HG02588 (cell line): ENCODE data around the gene CAMKV.
"Not testable (repeated sequence)": the region's sequence is repeated elsewhere in the genome, so short reads cannot be mapped to it uniquely, and the experiment has no call there.

ENCODE experiments used
- ATAC-seq: cut with Tn5 transposase; IDR thresholded peaks from one replicate; pipeline ENCODE4 v1.9.1; 2021; ENCODE audit warnings: mild to moderate bottlenecking, moderate library complexity; ENCODE audit not compliant: unreplicated experiment

CAMKV gene, protein sequence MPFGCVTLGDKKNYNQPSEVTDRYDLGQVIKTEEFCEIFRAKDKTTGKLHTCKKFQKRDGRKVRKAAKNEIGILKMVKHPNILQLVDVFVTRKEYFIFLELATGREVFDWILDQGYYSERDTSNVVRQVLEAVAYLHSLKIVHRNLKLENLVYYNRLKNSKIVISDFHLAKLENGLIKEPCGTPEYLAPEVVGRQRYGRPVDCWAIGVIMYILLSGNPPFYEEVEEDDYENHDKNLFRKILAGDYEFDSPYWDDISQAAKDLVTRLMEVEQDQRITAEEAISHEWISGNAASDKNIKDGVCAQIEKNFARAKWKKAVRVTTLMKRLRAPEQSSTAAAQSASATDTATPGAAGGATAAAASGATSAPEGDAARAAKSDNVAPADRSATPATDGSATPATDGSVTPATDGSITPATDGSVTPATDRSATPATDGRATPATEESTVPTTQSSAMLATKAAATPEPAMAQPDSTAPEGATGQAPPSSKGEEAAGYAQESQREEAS

DNA sequence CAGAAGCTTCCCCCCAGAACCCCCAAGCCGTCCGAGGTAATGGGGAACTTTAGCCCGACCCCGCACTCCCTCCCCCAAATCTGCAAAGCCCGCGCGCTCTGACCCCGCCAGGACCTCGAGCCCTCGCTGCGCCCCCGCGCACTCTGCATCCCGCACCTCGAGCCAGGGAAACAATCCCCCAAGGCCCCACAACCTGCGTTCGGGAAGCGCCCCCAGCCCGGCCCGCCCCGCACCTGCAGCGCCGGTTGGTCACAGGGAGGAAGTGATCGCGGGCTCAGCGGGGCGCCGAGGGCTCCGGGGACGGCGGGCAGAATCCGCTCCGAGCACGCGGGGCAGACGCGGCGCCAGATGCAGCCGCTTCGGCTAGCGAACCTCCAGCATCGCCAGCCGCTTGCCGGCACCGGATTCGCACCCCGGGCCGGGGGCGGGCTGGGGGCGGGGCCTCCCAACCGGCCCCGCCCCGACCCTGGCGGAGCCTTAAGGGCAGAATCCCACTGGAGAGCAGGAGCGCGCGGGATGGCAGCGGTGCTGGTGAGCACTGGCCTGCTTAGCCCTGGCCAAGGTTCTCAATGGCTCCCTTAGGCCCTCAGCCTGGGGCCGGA is at the start of gene CAMKV:
CAMKV (minus strand) TSS at position 382 of the 602 bp plus-strand sequence. CDS start 7,518 bp downstream, outside the sequence.
- no peak for ATAC-seq

DNA sequence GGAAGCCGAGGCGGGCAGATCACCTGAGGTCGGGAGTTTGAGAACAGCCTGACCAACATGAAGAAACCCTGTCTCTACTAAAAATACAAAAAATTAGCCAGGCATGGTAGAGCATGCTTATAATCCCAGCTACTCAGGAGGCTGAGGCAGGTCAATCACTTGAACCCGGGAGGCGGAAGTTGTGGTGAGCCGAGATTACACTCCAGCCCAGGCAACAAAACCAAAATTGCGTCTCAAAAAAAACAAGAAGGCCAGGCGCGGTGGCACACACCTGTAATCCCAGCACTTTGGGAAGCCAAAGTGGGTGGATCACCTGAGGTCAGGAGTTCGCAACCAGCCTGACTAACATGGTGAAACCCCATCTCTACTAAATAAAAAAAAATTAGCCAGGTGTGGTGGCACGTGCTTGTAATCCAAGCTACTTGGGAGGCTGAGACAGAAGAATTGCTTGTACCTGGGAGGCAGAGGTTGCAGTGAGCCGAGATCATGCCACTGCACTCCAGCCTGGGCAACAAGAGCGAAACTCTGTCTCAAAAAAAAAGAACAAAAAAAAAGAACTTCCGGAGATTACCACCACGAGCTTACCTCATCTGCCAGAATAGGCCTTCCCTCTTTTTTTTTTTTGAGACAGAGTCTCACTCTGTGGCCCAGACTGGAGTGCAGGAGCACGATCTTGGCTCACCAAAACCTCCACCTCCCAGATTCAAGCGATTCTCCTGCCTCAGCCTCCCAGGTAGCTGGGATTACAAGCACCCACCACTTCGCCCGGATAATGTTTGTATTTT is 48.3 kb upstream of the CAMKV start:
- not testable (repeated sequence) for ATAC-seq

DNA sequence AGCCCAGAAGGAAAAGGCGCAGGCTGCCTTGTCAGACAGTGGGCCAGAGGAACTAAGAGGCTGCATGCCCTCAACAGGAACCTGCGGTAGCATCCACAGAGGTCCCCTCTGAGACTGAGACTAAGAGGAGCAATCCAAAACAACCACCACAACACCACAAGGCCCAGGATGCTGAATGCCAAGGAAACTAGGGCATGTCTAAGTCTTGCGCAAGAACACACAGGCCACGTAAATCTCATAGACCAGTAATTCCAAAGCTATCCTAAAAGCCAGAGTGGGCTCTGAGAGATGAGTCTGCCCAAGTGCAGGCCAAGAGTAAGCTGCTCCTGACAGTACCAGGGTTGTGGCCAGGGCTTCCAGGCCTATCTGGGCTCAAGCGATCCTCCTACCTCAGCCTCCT is 47.0 kb upstream of the CAMKV start:
- no peak for ATAC-seq

DNA sequence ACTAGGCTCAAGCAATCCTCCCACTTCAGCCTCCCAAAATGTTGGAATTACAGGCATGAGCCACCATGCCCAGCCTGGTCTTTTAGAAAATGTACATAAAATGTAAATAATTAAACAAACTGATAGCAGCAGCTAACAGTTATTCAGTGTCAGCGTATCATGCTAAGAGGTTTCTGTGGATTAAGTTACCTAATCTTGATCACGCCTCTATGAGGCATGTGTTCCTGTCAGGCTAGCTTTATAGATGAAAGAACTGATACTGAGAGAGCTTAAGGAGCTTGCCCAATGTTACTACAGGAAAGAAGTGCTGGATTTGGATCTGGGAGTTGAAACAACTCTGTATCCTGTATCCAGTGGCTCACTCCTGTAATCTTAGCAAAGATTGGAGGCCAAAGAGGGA is 45.2 kb upstream of the CAMKV start:
- ATAC-seq, result no peak

DNA sequence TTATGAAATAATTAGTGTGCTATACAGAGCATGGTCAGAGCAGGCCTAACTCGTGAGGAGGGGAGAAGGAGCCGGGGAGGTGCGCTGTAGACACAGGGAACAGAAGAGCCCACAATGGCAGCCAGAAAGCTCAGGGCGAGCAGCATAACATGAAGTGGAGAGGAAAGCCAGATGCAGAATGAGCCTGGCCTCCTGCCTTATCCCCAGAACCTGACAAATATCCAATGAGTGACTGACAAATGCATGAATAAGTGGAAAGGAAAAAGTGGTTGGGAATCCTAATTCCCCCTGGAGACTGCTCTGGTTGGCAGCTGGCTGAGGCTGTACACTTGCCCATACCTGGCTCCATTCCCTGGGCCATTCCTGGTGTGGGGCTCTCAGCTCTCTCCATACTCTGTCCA is 43.2 kb upstream of the CAMKV start:
- no peak for ATAC-seq

DNA sequence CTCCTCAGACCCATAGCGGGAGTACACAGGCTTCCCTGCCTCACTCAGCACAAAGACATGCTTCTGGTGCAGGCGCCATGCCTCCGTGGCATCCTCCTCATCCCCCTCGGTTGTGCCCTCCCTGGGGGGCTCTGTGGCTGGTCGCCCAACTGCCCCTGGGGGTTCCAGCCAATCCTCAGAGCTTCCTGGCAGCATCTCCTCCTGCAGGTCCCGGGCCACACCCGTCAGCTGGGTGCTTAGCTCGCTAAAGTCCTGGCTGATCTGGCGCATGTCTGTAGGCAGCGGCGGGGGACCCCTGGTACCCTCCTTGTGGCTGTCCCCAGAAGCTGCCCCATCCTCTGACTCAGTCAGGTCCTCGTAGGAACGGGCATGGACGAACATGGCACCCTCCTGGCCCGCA is 41.9 kb upstream of the CAMKV start:
- ATAC-seq, result no peak

DNA sequence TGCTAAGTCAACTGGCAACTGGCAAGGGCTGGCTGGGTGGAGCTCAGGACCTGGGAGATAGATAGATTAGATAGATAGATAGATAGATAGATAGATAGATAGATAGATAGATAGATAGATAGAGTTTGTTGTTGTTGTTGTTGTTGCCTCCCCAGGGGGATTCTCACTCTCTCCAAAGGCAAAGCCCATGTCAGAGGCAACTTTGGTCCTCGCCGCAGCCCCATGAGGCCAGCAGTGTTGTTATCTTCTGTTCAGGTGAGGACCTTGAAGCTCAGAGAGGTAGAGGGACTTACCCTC is 41.4 kb upstream of the CAMKV start:
- ATAC-seq, result no peak

DNA sequence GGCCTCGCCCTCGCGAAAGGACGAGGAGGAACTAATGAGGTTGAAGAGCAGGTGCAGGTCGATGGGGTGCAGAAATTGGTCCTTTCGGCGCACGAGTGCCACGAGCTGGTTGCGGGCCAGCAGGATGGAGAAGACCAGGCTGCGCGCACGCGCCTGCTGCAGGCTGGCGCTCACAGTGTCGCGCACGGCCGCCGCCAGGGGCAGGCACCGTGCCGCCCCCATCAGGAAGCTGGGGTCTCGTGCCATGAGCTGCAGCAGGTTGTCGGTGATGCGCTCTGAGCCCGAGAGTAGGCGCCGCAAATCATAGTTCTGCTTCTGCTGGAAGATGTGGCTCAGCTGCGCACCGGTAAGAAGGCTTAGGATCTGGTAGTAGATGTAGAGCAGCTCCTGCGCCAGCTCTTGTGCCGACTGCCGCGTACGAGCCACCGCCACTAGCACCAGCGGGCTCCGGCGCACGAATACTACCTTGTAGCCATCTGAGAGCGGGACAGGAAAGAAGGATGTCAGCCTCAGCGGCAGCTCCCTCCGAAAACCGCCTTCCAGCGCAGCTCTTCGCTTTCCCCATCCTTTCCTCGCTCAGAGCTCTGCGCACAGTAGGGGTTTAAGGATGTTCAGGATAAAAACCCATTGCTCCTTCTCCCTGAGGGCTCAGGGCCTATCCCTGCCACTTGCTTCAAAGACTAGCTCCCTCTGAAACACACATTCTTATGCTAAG is 40.9 kb upstream of the CAMKV start:
- no peak for ATAC-seq

DNA sequence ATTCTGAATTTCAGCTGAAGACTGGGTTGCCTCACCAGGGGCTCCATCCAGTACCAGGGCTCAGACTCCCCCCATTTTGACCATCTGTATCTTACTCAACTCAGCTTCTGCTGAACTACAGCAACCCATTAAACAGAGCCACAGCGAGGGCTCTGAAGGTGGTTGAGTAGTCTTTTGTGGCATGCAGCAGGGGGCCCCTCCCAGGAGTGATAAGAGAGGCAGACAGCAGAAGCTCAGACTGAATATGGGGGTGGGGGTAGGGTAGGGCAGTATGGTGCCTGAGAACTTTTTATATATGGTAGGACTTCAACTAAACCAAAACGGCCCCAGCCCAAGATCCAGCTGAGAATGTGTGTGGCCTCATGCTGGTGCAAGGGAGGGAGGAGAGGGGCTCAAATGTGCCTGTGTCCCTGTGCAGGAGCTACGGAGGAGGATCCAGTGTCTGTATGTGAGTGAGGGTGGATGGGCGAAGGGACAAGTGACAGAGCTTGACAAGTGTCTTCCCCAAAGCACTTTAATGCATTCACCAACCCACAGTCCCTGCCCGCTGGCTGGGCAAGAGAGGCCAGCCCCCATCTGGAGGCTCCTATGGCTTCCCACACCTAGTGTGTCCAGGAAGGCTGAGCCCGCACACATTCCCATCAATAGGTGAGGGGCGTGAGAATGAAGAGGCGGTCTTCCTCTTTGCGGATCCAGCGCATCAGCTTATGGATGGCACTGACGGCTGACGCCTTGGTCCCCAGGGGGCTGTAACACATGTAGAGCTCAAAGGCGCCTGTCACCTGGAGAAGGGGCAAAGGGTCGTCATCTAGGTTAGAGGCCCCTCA is 38.9 kb upstream of the CAMKV start:
- no peak for ATAC-seq

DNA sequence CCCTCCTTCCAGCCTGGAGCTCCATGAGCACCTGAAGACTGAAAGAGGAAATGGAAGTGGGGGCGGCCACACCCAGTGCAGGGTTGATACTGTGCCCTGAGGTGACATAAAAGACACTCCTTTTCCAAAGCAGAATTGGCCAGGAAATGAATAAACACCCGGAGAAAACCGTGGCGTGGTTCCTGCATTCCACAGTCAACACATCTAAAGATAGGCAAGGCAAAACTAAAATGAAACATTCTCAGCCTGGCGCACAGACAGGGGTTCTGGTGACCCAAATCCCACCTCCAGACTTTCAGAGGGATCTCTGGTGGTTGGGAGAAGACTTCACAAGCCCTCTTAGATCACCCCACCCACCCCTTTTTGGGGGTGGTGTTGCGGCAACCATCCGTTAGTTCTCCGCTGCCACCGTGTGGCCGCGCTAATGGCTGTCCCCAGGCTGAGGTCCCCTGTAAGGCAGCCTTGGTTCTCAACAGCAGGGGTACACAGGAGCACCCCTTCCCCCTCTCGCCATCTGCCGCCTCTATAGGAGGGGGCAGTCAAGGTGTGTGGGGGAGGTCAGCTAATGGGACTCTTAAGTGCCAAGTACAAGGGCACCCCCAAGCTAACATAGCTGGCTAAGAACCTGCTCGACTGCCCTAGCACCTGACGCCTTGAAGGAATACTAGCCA is 36.5 kb upstream of the CAMKV start:
- no peak for ATAC-seq

DNA sequence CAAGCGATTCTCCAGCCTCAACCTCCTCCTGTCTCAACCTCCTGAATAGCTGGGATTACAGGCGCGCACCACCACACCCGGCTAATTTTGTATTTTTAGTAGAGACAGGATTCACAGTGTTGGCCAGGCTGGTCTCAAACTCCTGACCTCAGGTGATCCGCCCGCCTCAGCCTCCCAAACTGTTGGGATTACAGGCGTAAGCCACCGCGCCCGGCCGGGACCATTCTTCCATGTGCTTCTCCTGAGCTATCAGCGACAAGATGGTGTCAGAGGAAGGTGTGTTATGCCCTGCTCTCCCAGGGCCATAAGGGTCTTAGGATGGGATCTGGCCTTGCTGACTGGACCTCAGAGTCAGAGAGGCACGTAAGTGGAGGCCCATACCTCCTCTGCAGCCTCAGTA is 34.7 kb upstream of the CAMKV start:
- ATAC-seq, result not testable (repeated sequence)

DNA sequence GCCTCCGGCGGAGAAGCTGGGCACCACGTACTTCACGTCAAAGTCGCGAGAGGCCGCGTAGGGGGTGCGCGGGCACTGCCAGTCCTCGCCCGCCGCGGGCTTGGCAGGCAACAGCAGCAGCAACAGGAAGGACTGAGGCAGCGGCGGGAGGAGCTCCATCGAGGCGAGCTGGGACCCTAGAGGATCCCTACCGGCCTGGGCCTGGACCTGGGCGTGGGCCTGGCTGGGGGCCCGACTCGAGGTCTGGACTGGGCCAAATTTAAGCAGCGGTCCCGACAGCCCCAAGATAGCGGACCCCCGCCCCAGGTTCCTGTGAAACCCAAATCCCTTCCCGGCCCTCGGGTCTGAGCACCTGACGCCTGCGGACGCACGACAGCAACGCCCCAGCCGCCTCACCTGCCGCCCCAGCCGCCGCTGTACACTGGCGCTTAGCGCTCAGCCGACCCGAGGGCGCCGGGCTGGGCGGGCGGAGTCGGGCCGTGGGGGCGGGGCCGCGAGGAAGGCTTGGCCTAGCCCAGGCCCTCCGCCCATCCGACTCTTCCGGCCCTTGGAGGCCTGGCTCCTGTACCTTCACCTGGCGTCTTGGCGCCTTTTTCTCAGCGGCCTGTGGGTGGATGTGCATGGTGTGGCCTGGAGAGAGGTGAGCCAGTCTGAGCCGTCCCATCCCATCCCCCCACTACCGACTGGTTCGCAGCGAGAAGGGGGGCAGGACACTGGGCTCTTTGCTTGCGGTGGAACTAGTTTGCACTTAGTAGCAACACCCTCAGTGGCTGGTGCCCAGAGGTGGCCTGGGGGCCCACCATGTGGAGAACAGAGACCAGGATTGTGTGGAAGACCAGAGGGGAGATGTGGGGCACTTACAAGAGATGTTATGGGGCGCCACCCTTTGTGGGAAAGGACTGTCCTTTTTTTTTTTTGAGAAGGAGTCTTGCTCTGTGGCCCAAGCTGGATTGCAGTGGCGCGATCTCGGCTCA is 34.0 kb upstream of the CAMKV start, which contains the start of gene MST1R:
MST1R (minus strand) TSS at position 423 of the 974 bp plus-strand sequence; CDS start at position 159, 264 bp downstream.
- ATAC-seq, result no peak

DNA sequence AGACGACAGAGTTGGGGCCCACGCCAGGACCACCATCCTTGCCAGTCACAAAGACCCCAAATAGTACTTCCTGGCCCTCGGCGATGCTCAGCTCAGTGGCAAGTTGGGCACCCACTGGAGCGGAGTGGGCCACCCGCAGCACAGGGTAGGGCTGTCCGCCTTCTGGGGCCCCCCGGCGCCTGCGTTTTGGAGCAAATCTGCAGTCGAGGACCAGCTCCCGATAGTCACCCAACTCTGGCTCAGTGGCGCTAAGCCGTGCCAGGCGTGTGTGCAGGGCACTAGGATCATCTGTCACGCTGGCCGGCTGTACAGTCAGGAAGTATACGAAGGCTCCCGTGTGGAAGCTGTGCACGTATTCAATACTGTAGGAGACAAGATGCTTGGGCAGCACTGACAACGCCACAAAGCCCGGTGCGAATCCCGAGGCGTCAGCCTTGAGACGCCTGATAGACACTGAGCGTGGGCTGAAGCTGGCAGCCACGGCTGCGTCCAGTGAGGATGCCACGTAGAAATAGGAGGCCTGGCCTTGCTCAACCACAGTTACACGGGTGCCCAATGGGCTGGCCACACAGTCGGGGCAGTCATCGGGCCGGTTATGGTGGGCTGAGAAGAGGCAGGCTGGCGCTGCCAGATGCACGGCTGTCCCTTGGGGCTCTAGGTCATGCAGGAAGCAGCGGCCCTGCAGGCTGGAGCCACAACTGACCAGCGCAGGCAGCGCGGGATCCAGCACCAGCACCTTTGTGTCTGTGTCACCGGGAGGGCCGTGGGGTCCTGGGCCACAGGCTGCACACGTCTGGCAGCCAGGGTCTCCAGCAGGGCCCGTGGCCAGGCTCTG is 33.0 kb upstream of the CAMKV start:
- no peak for ATAC-seq

DNA sequence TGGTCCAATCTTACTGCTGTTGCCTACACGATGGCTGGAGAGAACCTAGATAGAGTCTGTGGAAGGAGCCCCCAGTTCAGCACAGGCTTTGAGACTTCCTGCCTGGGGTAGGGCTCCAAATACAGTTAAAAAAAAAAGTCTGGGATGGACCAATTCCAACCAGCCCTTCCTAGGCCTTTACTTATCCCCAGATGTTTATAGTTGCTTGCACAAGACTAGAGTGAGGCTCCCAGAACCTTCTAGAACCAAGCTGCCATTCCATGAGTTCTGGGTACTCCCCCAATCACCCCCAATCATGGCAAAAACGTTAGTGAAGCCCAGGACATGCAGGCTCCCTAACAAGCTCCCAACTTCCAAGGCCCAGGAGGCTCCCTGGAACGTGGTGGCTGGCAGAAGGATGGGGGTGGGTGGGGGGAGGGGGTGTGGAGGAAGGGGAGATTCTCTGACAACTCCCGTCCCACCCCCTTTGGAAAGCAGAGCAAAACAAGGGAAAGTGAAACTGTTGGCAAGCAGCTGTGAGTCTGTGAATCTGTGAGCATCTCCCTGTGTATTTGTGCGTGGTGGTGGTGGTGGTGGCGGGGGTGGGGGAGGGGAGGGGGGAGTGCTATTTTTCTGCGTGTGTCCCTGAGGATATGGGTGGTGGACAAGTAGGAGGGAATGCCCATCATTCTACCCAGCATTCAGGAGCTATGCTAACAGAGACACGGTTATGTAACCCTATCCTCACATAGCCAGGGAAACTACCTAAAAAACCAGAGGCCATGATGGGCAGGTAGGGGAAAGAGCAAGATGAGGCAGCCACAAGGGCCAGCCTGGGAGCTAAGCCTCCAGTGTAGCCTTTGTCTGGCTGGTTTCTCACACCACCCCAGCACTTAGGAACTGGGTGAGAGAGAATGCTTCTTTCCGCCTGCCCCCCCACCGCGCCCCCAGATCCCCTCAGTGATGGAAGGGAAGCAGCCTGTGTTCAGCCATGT is 31.9 kb upstream of the CAMKV start:
- no peak for ATAC-seq

DNA sequence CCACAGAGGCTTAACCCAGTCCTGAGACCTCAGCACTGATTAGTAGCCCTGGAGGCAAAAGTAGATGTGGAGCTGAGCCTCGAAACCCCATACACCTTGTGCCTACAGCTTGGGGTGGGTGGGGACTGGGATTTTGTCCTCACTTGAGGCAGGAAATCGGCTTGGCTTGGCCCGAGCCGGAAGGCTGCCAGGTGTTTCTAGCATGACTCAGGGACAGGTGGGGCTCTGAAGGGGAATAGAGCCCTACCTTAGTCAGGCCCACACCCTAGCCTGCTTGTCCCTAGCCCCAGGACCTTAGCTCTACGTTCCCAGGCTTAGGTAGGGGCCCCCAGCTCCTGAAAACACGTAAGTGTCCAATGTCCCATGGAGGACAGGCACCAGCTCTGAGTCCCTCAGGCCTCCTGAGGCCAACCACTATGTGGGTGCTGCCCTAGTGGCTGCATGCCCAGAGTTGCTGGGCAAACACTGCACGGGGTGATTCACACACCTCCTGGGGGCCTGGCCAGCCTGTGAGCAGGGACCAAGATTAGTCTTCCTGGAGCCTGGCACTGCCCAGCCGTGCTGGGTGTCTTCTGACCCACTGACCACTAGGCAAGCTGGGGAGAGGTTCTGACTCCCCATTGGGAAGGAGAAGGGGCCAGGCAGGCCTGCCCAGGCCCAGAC is 30.9 kb upstream of the CAMKV start:
- ATAC-seq, result no peak

DNA sequence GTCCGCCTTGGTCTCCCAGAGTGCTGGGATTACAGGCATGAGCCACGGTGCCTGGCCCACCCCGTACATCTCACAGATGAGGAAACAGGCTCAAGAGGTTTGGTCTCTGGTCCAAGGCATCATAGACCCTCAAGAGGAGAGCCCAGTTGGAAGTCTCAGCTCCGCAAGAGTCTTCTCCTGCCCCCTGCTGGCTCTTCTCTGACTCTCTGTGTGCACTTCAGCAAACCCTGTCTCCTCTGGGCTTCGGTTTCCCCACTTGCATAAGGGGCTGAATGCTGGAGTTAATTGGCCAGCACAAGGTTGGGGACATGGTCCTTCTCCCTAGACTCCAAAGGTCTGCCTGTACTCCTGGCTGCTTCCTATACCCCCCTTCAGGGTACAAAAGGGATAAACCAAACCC is 30.1 kb upstream of the CAMKV start:
- ATAC-seq, result no peak
